ENCODE results near the gene FAM76A.
"Not testable (repeated sequence)": the region's sequence is repeated elsewhere in the genome, so short reads cannot be mapped to it uniquely, and the experiment has no call there.

The FAM76A gene

DNA sequence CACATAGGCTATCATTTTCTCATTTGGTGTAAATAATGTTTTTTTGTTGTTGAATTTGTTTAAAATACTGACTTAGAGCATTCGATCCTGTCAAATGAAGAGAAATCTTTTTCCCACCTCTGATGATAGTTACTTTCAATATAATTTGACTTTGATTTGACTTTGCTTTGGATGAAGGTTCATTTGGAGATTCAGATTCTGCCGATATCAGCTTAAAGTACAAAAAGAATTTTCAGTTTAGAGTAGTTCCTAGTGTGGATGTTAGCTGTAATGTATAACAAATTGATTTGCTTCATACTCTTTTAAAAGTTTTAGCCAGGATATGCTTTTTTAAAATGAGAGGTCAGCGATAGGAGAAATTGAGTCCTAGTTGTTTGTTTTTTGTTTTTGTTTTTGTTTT lies 57.2 kb downstream of the FAM76A start:
- no peak for DNase-seq

DNA sequence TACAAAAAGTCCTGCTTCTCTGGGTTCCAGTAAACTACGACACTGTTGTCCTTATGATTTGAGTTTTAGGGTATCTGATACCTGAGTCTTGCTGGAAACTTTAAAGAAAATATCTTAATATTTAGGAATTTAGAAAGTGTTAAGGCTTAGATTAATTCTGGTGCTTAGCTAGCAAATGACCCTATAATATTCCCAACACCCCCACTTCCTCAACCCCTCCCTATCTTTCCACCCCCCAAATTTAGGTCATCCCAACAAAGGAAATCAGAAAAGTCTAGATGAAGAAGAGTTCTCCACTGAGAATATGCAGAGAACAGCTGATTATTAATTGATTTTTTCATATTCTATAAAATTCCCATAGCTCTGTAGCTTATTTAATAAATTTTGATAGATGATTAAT lies 58.9 kb downstream of the FAM76A start:
- DNase-seq, result no peak

DNA sequence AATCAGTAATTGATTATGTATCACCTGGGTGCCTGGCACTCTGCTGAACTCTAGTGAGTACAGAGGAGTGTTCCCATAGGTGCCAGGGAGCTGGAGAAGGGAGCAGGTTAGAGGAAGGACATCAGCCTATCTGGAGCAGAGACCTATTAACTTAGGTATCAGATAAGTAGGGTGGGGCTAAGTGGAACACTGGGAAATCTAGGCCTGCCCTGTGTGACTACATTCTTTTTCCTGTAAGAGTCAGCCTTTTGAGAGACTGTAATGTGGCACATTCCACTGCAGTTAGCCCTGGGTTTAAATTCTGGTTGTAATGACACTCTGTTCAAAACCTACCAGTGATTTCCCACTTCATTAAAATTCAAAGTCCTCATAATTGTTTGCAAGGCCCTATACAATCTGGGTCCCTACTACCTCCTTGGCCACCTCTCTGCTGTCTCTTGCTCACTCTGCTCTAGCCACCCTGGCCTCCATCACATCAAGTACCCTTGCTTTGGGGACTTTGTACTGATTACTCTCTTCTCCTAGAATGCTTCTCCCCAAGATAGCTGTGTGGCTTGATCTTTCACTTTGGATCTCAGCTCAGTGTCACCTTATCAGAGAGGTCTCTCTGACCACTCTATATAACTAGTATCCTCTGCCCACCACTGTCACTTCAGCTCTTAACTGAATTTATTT lies 60.2 kb downstream of the FAM76A start:
- no peak for DNase-seq

DNA sequence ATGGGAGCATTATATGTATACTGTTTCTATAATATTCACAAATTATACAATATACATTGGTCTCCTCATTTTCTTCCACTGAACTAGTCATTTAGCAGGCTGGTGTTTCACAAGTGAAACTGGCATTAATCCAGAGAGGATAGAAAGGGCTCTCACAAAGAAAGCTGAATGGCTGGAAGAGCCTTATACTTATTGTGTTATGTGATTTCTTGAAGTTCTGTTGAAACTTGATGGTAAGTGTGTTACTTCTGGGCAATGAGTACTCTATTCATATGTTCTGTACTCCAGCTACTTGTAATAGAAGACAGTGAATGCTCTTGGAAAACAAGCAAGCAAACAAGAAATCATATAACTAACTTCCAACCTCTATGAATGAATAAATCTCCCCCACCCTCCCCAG lies 62.1 kb downstream of the FAM76A start:
- no peak for DNase-seq

DNA sequence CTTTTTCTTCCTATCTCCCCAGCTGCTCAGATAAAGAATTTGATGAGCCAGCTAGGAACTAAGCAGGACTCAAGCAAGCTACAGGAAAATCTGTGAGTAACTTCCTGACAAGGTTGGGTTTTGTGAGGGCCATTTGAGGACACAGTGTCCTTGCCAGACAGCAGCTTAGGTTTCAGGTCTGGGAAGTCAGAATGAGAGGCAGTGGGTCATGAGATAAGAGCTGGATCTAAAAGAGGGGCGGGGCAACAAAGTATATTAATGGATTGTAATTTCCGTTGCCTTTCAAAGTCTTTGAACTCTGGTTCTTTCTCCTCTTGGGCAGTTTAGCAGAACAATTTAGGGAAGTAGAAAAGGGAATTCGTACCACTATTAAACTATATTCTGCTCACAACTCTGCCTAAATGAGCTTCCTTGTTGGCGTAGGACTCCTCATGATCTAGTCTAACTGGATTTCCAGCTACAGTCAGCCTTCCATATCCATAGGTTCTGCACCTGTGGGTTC lies 63.8 kb downstream of the FAM76A start:
- DNase-seq, result no peak

DNA sequence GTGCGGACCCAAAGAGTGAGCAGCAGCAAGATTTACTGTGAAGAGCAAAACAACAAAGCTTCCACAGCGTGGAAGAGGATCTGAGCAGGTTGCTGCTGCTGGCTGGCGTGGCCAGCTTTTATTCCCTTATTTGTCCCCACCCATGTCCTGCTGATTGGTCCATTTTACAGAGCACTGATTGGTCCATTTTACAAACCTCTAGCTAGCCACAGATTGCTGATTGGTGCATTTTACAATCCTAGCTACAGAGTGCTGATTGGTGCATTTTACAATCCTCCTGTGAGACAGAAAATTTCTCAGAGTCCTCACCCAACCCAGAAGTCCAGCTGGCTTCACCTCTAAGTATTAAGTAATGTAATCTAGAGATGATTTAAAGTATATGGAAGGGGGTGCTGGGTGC lies 64.5 kb downstream of the FAM76A start:
- not testable (repeated sequence) for DNase-seq

DNA sequence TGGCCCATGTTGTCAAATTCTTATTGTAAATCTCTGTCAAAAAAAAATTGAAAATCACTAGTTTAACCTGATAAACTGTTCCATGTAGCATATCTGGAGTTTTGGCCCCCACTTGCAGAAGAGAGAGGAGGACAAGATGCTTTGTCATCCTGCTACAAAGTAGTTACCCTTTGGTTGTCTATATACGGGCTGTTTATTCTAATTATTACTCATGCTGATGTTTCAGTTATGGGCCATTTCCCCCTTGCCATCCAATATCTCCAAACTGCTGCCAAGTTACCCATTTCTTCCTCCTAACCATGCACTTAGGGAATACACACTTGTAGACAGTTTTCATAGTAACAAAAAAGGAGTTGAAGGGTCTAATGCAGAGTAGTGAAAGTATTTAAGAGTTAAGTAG lies 69.8 kb downstream of the FAM76A start:
- DNase-seq, result no peak

DNA sequence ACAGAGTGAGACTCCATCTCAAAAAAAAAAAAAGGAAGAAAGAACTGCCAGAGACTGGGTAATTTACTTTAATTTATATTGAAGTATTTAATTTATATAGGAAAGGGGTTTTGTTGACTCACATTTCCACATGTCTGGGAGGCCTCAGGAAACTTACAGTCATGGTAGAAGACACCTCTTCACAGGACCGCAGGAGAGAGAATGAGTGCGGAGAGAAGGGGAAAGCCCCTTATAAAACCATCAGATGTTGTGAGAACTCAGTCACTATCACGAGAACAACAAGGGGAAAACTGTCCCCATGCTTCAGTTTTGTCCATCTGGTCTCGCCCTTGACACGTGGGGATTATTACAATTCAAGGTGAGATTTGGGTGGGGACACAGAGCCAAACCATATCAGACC lies 79.0 kb downstream of the FAM76A start:
- no peak for DNase-seq

DNA sequence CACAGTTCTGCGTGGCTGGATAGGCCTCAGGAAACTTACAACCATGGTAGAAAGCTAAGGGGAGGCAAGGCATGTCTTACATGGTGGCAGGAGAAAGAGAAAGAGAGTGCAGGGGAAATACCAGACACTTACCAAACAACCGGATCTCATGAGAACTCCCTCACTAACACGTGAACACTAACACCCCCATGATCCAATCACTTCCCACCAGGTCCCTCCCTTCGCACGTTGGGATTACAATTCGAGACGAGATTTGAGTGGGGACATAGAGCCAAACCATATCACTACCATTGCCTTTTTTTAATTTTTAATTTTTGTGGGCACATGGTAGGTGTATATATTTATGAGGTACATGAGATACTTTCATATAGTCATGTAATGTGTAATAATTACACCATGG lies 81.0 kb downstream of the FAM76A start:
- DNase-seq, result no peak

DNA sequence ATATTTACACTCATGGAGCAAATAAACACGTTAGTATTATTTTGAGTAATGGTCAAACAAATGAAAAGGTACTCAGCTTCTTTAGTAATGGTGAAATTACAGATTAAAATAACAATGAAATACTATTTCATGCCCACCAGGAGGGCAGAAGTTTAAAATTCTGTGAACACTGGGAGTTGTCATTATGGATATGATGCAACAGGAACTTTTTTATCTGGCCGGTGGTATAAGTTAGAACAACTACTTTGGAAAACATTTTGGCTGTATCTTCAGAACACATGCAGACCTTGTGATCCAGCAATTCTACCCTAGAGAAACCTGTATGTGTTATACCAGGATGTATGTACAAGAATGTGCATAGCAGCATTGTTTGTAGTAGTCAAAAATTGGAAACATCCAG lies 81.6 kb downstream of the FAM76A start:
- DNase-seq, result no peak

DNA sequence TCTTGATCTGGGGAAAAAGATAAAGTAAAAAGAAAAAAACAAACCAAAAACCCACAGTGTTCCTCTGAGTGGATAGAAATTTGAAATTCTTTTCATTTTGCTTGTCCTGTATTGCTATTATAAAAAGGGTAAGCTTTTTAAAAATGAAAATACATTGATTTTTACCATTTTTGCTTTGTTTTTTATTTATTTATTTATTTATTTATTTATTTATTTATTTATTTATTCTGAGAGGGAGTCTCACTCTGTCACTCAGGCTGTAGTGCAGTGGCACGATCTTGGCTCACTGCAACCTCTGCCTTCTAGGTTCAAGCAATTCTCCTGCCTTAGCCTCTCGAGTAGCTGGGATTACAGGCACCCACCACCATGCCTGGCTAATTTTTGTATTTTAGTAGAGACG lies 82.4 kb downstream of the FAM76A start:
- not testable (repeated sequence) for DNase-seq

DNA sequence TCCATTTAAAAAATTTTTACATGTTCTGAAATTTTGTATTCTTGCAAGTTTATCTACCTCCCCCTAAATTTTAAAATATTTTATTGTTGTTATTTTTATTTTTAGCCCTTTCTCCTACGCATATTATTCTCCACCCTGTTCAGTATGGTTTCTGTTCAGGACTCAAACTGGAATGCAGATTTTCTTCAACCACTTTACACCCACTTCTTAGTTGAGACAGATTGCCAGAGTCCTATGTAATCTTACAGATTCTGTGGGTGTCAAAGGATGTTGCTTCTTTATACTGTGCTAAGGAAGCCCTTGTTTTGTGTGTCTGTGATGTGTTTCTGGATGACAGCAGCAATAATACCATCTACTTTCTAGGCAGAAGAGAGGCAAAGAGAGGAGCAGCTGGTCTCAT lies 84.1 kb downstream of the FAM76A start:
- DNase-seq, result no peak

DNA sequence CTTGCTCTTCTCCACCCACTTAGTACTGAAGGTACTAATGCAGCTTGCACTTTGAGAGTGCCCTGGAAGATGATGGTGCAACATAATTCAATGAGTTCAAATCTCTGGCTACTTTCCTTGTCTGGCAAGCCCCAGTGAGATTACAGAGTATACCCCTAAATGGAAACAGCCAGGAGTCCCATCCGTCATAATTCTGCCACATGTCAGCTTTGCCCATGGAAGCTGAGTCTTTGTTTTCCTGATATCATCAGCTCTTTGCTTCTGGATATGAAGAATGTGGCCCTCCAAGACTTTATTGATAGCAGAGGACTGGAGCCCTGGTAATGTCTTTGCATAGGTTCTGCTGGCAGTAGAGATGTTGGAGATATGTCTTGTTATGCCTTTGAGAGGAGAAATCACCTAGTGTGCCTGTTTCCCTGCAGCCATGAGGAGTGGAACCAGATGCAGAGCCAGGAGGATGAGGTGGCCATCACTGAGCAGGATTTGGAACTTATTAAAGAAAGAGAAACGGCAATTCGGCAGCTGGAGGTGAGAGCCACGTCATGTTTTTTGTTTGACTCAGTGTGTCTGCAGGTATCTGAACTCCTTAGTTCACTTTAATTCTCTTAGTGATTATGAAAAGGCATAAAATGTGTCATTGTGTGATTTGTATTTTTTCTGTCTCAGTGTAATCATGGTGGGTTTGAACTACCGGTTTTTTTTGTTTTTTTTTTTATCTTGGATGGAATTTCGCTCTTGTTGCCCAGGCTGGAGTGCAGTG lies 86.2 kb downstream of the FAM76A start:
- no peak for DNase-seq

Data from NCI-H1436 (cell line).